HL-60 (cell line): ENCODE measurements around the gene TANGO2.

Experiments used
- DNase-seq, 2 experiments: peaks; one replicate each; pipeline ENCODE4 v3.0.0-alpha.2; 2010 to 2020; ENCODE audit warnings: low read depth in 1 of 2, low spot score in 1 of 2
- H3K27ac ChIP-seq: fragments of 250-450 bp; sonication (Bioruptor Pico); replicated peaks from 2 replicates; pipeline ENCODE4 v1.5.1; 2020; ENCODE audit warnings: mild to moderate bottlenecking, moderate library complexity
- H3K27me3 ChIP-seq: fragments of 250-450 bp; sonication (Bioruptor Pico); 2 replicates; pipeline ENCODE4 v1.5.1; 2021; ENCODE audit warnings: mild to moderate bottlenecking, moderate library complexity; ENCODE audit not compliant: insufficient read depth, poor library complexity, severe bottlenecking
- H3K4me3 ChIP-seq: replicated peaks from 2 replicates; pipeline ENCODE4 v1.5.1; 2011; ENCODE audit warnings: mild to moderate bottlenecking, control low read depth, low read length; ENCODE audit not compliant: insufficient read depth
- CTCF ChIP-seq: IDR thresholded peaks from one replicate; pipeline ENCODE4 v1.5.1; 2011; ENCODE audit warnings: low read length, control low read depth, inconsistent platforms; ENCODE audit not compliant: insufficient read depth
- GABPA ChIP-seq: IDR thresholded peaks from 2 replicates; pipeline ENCODE4 v1.6.1; 2012; ENCODE audit warnings: low read depth
- POLR2AphosphoS5 ChIP-seq: IDR thresholded peaks from 2 replicates; pipeline ENCODE4 v1.6.1; 2012; ENCODE audit warnings: low read depth
- REST ChIP-seq: IDR thresholded peaks from 2 replicates; pipeline ENCODE4 v1.6.1; 2012; ENCODE audit warnings: low read depth; ENCODE audit not compliant: insufficient replicate concordance
- SPI1 ChIP-seq: IDR thresholded peaks from 2 replicates; pipeline ENCODE4 v1.6.1; 2012; ENCODE audit warnings: low read depth, mild to moderate bottlenecking, borderline replicate concordance

The TANGO2 gene

GRCh38 chr22:20004464-20004863 is 16.4 kb upstream of the TANGO2 start:
- no peak overlapping the region for H3K4me3 ChIP-seq
- DNase-seq: no peak
- no peak overlapping the region for H3K27ac ChIP-seq
- H3K27me3 ChIP-seq: no peaks in the 10 kb centered on the region
- no peak for TF ChIP-seq SPI1
- no peak for TF ChIP-seq POLR2AphosphoS5
- TF ChIP-seq GABPA: no peak
- no peak for TF ChIP-seq REST
- TF ChIP-seq CTCF: no peak

GRCh38 chr22:20008221-20008995 is 12.5 kb upstream of the TANGO2 start:
- Histone ChIP-seq H3K27ac (no peak overlapping the region), H3K4me3 (no peak overlapping the region), H3K27me3 (no peaks in the 10 kb centered on the region)
- TF ChIP-seq POLR2AphosphoS5 (no peak), CTCF (no peak), GABPA (no peak), SPI1 (no peak), REST (no peak)
- DNase-seq: no peak

- DNase-seq: no peak
- Histone ChIP-seq H3K27ac (no peak overlapping the region), H3K27me3 (no peaks in the 10 kb centered on the region), H3K4me3 (no peak overlapping the region)
- TF ChIP-seq CTCF (no peak), SPI1 (no peak), POLR2AphosphoS5 (no peak), GABPA (no peak), REST (no peak)
Observed at GRCh38 chr22:20009018-20009491, 11.9 kb upstream of the TANGO2 start.
